LNCaP clone FGC (cell line): ENCODE data around the gene CD82.

Source experiments
- DNase-seq: peaks from one replicate; pipeline ENCODE4 v3.0.0-alpha.2; 2011; ENCODE audit warnings: low read depth
- H3K4me3 ChIP-seq: 2 replicates; pipeline ENCODE4 v1.5.1; 2011; ENCODE audit warnings: mild to moderate bottlenecking, low read depth, low read length, control low read depth
- TF ChIP-seq, protein P1 (sequence below): IDR thresholded peaks from 2 replicates; pipeline ENCODE4 v1.5.1; 2012; ENCODE audit warnings: mild to moderate bottlenecking; ENCODE audit not compliant: control insufficient read depth, insufficient read depth; ENCODE audit errors: extremely low read depth

Gene CD82

DNA sequence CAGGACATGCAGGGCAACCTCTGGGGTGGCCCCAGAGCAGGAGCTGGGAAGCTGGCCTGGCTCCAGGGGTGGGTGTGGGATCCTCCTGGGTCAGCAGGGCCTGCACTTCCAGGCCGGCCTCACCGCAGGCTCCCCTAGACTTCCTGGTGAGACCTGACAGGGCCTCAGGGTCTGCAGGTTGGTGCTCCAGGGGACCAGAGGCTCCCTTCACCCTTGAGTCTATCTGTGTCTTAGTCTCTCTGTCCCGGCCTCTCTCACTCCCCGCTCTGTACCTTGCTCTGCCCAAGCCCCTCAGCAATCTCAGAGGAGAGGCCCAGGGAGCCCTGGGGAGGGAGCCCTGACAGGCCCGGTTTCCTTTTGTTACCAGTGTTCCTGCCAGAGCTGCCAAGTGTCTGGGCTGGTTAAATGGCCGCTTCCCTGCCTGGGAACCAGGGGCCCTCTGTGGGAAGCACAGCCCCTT is 13.9 kb downstream of the CD82 start:
- no peak overlapping the region for H3K4me3 ChIP-seq
- TF ChIP-seq, protein P1, sequence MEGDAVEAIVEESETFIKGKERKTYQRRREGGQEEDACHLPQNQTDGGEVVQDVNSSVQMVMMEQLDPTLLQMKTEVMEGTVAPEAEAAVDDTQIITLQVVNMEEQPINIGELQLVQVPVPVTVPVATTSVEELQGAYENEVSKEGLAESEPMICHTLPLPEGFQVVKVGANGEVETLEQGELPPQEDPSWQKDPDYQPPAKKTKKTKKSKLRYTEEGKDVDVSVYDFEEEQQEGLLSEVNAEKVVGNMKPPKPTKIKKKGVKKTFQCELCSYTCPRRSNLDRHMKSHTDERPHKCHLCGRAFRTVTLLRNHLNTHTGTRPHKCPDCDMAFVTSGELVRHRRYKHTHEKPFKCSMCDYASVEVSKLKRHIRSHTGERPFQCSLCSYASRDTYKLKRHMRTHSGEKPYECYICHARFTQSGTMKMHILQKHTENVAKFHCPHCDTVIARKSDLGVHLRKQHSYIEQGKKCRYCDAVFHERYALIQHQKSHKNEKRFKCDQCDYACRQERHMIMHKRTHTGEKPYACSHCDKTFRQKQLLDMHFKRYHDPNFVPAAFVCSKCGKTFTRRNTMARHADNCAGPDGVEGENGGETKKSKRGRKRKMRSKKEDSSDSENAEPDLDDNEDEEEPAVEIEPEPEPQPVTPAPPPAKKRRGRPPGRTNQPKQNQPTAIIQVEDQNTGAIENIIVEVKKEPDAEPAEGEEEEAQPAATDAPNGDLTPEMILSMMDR: no peak
- no peak for DNase-seq

DNA sequence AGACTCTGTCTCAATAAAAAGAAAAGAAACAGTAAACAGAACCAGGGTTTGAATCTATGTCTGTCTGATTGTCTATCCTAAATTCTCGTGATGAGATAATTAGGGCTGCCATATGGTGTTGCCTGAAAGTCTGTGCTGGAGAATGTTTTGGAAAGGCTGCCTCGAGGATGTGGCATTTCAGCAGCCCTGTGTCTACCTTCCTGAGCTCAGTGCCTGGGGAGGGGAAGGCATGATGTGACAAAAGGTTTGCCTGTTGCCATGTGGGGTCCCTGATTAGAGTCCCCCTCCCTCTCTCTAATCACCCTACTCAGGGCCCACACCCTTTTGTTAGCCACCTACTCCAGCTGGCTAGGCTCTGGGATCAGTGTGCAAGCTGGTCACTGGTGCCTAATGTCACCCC is 15.2 kb downstream of the CD82 start:
- TF ChIP-seq, protein P1: no peak
- H3K4me3 ChIP-seq: no peak overlapping the region
- no peak for DNase-seq

DNA sequence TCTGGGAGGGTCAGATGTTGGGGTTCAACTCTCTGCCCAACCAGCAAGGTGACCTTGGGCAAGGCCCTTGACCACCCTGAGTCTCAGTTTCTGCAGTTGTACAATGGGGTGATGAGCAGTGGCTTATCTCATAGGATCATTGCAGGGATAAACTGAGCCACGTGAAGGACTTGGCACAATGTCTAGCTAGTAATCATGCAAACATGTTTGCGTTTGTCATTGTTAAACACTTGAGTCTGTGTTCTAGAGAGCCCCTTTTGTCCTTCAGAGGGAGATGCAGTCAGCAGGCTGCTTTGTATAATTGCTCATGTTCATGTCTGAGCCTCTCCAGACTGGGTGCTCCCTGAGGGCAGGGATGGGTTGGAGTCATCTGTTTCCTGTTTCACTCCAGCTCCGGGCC is 15.8 kb downstream of the CD82 start:
- no peak for DNase-seq
- TF ChIP-seq, protein P1: no peak
- no peak overlapping the region for H3K4me3 ChIP-seq

DNA sequence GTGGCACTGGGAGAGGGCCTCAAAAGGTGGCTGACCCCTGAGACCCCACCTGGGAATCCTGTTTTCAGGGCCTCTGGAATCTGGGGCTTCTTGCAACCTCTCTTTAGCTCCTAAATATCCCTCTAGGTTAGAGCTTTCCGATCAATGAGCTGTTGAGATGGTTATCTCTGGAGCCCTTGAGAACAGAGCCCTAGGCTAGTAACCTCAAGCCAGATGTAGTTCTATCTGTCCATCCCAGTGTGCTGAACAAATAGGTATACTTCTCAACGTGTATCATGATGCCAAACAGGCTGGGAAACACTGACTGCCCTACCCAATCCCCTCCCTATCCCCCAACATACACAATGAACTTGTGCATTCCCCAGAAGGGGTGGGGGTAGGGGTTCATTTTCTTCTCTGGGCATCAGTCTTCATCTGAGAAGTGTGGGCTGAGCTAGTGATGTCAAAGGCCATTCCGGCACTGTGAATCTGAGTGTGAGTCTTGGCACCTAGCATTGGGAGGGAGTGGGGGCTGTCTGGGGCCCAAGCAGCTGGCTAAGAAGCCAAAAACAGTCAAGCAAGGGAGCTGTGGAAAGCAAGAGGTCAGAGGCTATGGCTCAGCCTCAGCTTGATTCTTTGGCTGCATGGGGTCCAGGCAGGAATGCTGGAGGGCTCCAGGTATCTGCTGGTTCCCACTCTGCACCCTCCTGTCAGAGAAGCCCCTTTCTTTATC is 17.3 kb downstream of the CD82 start:
- H3K4me3 ChIP-seq: no peak overlapping the region
- TF ChIP-seq, protein P1: no peak
- no peak for DNase-seq

DNA sequence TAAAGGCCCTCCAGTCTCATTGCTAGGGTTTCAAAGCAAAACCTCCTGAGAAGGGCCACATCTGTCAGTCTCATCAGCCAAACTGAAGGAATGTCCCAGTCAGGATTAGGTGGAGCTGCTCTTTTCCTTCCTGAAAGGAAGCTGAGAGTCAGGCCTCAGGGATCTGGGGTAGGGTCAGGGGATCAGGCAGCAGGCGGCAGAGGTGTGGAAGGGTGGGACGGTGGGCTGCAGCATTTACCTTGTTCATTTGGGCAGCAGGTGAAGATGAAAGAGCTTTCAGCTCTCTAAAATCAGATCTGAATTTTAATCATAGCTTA is 17.8 kb downstream of the CD82 start:
- DNase-seq: no peak
- TF ChIP-seq, protein P1: no peak
- H3K4me3 ChIP-seq: no peak overlapping the region

DNA sequence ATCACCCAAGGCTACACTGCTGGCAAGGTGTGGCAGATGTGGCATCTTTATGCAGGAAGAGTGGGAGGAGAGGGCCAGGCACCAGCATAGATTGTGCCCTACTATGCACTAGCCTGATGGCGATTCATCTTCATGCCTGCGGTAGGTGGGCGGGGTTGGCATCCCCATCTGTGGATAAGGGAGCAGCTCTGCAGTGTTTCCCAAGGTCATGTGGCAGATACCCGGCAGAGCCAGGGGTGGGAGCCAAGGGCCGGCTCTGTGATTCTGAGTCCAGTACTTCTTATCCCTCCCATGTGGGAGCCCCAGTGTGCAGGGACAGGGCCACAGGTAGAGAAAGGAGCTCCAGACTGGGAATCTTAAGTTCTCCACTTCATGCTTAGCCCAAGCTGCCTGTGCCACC is 20.0 kb downstream of the CD82 start:
- DNase-seq: no peak
- no peak overlapping the region for H3K4me3 ChIP-seq
- TF ChIP-seq, protein P1: no peak

DNA sequence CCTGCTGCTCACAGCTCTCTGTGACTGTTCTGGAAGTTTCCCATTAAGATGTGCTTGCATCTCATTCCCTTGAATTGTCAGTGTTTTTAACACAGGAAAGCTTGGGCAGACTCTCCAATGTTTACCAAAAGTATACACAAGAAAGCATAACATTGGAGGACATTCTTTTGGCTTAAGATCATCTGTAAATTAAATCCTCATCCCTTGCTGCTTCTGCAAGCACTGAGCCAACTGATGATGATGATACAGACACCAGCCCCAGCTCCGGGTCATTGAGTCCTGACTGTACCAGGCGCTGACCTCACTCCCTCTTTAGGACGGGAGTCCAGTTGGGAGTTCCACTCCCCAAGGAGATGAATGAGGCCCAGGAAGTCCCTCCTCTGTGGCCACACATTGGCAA is 23.8 kb downstream of the CD82 start:
- peak; percentile 69 for DNase-seq
- TF ChIP-seq, protein P1: no peak
- H3K4me3 ChIP-seq: no peak overlapping the region
